ENCODE measurements around the gene DDRGK1. TPM values are rescaled to one million over a fixed set of nuclear protein-coding genes. Genes with fewer than 3 reads are reported as not detected.

Gene DDRGK1
- total and polyA plus RNA-seq, 2 experiments from 2014 or later = 92.9 to 154 TPM

- Histone ChIP-seq H4K20me1 (ENCODE audit: insufficient read depth, poor library complexity, severe bottlenecking) (no peaks in the 10 kb centered on the region), H3K4me2 (no peak overlapping the region), H3K4me1 (ENCODE audit: insufficient read depth) (no peaks in the 10 kb centered on the region), H3K36me3 (replicated peaks; ENCODE audit: insufficient read depth, low read depth) (no peaks in the 10 kb centered on the region), H3K27ac (no peak overlapping the region), H3K4me3 (no peak overlapping the region), H3K9me3 (ENCODE audit: low read depth) (no peaks in the 10 kb centered on the region), H3K27me3 (no peaks in the 10 kb centered on the region), H2AFZ (no peak overlapping the region), H3K79me2 (peaks cover 15% of the 10 kb centered on the region), H3K9me2 (replicated peaks; ENCODE audit: insufficient read depth) (no peaks in the 10 kb centered on the region)
- no peak for DNase-seq (ENCODE audit: low spot score)
- TF ChIP-seq EZH2phosphoT487 (IDR thresholded peaks at IDR 0.05; ENCODE audit: low read depth, severe bottlenecking, unreplicated experiment) (no peak), EZH2 (IDR thresholded peaks at IDR 0.05; ENCODE audit: borderline replicate concordance) (no peak), CTCF (IDR thresholded peaks at IDR 0.05; ENCODE audit: poor library complexity) (no peak)
- 79% methylated on average over 5 of the region's 5 CpGs for WGBS (ENCODE audit: low lambda C conversion rate, missing lambda C conversion rate)
These were observed 23.2 kb downstream of the DDRGK1 start for GRCh38 chr20:3181270-3181669.

- Histone ChIP-seq H3K27ac (no peak overlapping the region), H3K4me3 (no peak overlapping the region), H3K9me2 (replicated peaks; ENCODE audit: insufficient read depth) (no peaks in the 10 kb centered on the region), H3K9me3 (ENCODE audit: low read depth) (no peaks in the 10 kb centered on the region), H2AFZ (no peak overlapping the region), H3K79me2 (peaks cover 24% of the 10 kb centered on the region), H3K4me2 (no peak overlapping the region), H4K20me1 (ENCODE audit: insufficient read depth, poor library complexity, severe bottlenecking) (no peaks in the 10 kb centered on the region), H3K4me1 (ENCODE audit: insufficient read depth) (peaks cover 3% of the 10 kb centered on the region), H3K27me3 (no peaks in the 10 kb centered on the region), H3K36me3 (replicated peaks; ENCODE audit: insufficient read depth, low read depth) (no peaks in the 10 kb centered on the region)
- WGBS (ENCODE audit: low lambda C conversion rate, missing lambda C conversion rate) = 76% methylated on average over 4 of the region's 4 CpGs
- no peak for DNase-seq (ENCODE audit: low spot score)
- no peak for TF ChIP-seq CTCF (IDR thresholded peaks at IDR 0.05; ENCODE audit: poor library complexity)
- TF ChIP-seq EZH2 (IDR thresholded peaks at IDR 0.05; ENCODE audit: borderline replicate concordance) = no peak
- TF ChIP-seq EZH2phosphoT487 (IDR thresholded peaks at IDR 0.05; ENCODE audit: low read depth, severe bottlenecking, unreplicated experiment) = no peak
These were observed 24.2 kb downstream of the DDRGK1 start for GRCh38 chr20:3180319-3180718.

- no peak overlapping the region for H3K4me3 ChIP-seq
- no peak overlapping the region for H2AFZ ChIP-seq
- peaks cover 6% of the 10 kb centered on the region for H3K4me1 ChIP-seq (ENCODE audit: insufficient read depth)
- H3K36me3 ChIP-seq (replicated peaks; ENCODE audit: insufficient read depth, low read depth) = no peaks in the 10 kb centered on the region
- no peaks in the 10 kb centered on the region for H4K20me1 ChIP-seq (ENCODE audit: insufficient read depth, poor library complexity, severe bottlenecking)
- no peak overlapping the region for H3K4me2 ChIP-seq
- H3K9me3 ChIP-seq (ENCODE audit: low read depth) = no peaks in the 10 kb centered on the region
- no peaks in the 10 kb centered on the region for H3K27me3 ChIP-seq
- H3K79me2 ChIP-seq = peaks cover 30% of the 10 kb centered on the region
- no peak for DNase-seq (ENCODE audit: low spot score)
- WGBS (ENCODE audit: low lambda C conversion rate, missing lambda C conversion rate) = 83% methylated on average over 8 of the region's 8 CpGs
- H3K9me2 ChIP-seq (replicated peaks; ENCODE audit: insufficient read depth) = no peaks in the 10 kb centered on the region
- TF ChIP-seq EZH2phosphoT487 (IDR thresholded peaks at IDR 0.05; ENCODE audit: low read depth, severe bottlenecking, unreplicated experiment) (no peak), CTCF (IDR thresholded peaks at IDR 0.05; ENCODE audit: poor library complexity) (no peak), EZH2 (IDR thresholded peaks at IDR 0.05; ENCODE audit: borderline replicate concordance) (no peak)
- no peak overlapping the region for H3K27ac ChIP-seq
These were observed 26.6 kb downstream of the DDRGK1 start for GRCh38 chr20:3177746-3178485.
